GM20000 (cell line): Measurements from ENCODE around the gene SLC25A14.

ENCODE experiments used
- DNase-seq: peaks from one replicate; pipeline ENCODE4 v3.0.0; 2012; ENCODE audit warnings: low spot score
- TF ChIP-seq, protein P1 (sequence below): IDR thresholded peaks from 2 replicates; pipeline ENCODE4 v1.5.1; 2012; ENCODE audit warnings: mild to moderate bottlenecking, control low read depth; ENCODE audit errors: extremely low read depth, missing control alignments

SLC25A14 gene

DNA sequence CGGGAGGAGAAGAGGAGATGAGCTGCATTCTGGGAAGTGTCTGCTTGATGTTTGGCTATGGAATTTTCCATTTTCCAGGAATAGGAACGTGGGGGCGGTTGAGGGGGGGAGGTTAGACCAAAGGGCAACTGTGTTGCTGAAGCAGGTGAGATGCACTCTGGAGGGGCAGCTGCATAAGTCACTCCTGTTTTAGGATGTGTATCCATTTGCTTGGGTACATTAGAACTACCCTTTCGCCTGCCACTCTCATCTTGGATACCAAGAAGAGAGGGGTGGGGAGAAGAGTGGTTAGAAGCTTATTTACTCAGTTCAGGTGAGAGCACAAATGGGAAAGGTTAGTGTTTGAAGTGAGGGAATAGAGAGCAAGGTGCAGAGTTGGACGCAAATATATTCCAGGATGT is 46.7 kb downstream of the SLC25A14 start:
- no peak for DNase-seq
- TF ChIP-seq, protein P1, sequence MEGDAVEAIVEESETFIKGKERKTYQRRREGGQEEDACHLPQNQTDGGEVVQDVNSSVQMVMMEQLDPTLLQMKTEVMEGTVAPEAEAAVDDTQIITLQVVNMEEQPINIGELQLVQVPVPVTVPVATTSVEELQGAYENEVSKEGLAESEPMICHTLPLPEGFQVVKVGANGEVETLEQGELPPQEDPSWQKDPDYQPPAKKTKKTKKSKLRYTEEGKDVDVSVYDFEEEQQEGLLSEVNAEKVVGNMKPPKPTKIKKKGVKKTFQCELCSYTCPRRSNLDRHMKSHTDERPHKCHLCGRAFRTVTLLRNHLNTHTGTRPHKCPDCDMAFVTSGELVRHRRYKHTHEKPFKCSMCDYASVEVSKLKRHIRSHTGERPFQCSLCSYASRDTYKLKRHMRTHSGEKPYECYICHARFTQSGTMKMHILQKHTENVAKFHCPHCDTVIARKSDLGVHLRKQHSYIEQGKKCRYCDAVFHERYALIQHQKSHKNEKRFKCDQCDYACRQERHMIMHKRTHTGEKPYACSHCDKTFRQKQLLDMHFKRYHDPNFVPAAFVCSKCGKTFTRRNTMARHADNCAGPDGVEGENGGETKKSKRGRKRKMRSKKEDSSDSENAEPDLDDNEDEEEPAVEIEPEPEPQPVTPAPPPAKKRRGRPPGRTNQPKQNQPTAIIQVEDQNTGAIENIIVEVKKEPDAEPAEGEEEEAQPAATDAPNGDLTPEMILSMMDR = no peak

DNA sequence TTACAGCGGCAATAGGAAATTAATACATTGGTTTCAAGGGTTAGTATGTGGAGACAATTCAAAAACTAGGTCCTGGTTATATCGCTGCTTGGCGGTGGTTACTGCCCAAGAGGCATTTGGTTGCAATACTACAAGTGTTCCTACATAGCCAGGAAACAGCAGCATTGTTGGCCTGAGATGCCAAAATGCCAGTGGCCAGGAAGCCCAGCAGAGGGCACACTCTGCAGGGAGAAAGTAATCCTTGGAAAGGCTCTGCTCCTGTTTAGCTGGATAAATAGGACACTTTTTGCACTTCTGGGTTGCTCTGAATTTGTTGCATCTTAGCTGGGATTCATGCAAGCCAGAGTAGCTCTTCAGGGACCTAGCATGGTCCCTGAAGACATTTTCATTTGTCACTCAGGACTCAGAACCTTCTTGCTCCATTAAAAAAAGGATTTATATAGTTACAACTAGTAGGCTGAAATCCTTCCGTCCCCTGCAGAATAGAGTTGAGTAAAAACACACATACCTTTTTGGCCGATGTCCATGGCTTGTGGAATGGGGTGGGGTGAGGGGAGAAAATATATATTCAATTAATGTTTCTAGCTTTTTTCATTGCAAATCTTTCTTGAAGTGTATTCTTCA is 53.8 kb downstream of the SLC25A14 start:
- TF ChIP-seq, protein P1 = peak; percentile 18
- DNase-seq = peak; percentile 7

DNA sequence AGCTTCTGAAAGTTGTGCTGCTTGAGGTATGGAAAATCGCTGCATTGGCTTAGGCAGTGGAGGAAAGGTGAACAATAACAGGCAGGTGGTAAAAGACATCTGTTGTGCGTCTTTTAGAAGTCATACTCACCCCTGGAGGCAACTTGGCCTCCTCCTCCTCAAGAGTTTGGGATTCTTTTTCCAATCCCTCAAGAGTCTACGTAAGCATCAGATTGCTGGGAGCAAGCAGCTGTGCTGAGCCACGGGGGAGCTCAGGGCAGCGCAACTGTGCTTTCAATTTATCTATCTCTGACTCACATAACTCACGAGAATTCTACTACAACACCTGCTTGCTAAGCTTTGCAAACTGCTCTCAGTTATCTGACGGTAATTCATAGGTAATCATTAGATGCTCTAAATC is 55.6 kb downstream of the SLC25A14 start:
- TF ChIP-seq, protein P1 = no peak
- DNase-seq = no peak

DNA sequence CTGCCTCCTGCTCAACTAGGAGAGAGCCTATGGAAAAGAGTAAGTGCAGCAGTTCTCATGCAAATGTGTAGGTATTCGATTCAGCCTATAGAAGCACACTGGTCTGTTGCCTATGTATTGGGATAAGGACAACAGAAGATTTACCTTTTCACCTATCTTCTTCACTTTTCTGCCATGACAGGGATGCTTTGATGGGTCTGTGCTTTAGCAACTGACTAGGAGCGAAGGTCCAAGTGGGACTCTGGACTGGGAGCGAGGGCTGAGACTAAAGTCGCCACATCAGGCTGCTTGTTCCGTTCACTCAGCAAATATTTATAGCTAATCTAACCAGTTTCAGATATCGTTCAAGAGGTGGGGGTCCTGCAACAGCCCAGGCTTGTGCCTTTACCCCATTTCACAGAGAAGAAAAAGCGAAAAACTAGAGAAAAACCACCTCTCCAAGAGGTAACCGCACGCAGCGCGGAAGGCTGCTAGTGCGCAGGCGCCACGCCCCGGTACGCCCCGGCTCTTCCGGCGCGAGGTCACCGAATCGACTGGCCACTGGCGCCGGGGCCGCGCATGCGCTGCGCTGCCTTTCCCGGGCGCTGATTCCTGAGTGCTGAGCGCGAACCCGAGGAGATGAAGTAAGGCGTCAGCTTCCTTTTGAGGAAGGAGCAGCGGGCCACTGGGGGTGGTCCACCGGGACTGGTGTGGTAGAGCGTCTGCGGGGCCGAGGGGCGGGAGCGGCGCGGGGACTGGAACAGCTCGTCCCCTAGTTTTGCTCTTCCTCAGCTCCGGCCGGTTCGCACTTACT is 61.9 kb downstream of the SLC25A14 start, which contains the start of gene RBMX2:
RBMX2 (plus strand) TSS at position 573 of the 793 bp plus-strand sequence; CDS start at position 619, 46 bp downstream.
- TF ChIP-seq, protein P1 = no peak
- DNase-seq = peak; percentile 86

DNA sequence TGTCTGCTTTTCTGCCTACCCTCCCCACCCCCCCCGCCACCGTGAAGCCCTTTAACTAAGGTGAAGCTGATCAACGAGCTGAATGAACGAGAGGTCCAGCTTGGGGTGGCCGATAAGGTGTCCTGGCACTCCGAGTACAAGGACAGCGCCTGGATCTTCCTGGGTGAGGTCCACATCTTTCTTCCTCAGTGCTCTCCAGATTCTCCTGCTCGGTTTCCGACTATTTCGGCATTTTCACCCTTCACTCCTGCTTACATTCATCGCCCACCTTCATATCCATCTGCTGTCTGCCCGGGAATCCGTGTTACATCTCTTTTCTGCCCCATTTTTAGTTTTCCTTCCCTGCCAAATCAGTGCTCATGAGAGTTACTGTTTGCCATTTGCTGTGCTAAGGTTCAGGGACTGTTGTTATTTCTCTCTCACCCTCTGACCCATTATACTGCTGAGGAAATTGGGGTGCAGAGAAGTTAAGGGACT is 62.5 kb downstream of the SLC25A14 start:
- no peak for DNase-seq
- TF ChIP-seq, protein P1 = no peak

DNA sequence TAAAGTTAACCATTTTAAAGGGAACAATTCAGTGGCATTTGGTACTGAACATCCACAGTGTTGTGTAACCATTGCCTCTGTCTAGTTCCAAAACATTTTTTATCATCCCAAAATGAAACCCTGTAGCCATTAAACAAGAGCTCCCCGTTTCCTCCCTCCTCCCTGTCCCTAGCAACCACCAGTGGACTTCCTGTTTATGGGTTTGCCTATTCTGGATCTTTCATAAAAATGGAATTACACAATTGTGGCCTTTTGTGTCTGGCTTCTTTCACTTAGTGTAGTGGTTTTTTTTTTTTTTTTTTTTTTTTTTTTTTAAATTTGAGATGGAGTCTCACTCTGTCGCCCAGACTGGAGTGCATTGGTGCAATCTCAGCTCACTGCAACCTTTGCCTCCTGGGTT is 73.7 kb downstream of the SLC25A14 start:
- TF ChIP-seq, protein P1 = no peak
- DNase-seq = no peak

DNA sequence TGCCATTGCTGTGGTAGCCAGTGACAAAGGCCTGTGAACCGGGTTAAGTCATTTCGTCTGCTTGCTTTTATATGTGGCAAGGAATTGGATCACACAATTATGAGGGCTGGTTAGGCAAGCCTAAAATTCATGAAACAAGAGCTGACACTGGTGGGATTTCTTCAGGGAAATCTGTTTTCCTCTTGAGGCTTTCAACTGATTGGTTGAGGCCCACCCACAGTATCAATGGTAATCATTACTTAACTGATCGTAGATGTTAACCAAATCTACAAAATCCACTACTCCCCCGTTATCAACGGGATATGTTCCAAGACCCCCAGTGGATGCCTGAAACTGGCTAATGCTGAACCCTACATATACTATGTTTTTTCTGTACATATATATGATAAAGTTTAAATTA is 75.1 kb downstream of the SLC25A14 start:
- TF ChIP-seq, protein P1 = no peak
- no peak for DNase-seq
